Spleen (tissue), 11 donors: ENCODE measurements around the gene VWF. TPM values are rescaled to one million over a fixed set of nuclear protein-coding genes. Genes with fewer than 3 reads are reported as not detected.
A peak's percentile ranks its signal among the peaks of the same experiment; 100 is the strongest.

ENCODE experiments used
- DNase-seq: peaks from one replicate; pipeline ENCODE4 v3.0.0-alpha.2; 2020
- H3K27ac ChIP-seq, 8 donors: fragments of 200-600 bp; sonication (generic) in 7 of 8; 1 replicate in 4 of 8; 2 replicates in 4 of 8; pipeline versions ENCODE4 v1.5.0 to v1.8.0; 2016 to 2021; ENCODE audit warnings: inconsistent platforms in 4 of 8, mild to moderate bottlenecking in 4 of 8, moderate library complexity in 1 of 8
- H3K27me3 ChIP-seq, 7 donors: fragments of 200-600 bp; sonication (generic) in 6 of 7; replicated peaks in 1 of 7; 1 replicate in 4 of 7; 2 replicates in 3 of 7; pipeline versions ENCODE4 v1.5.0 to v1.8.0; 2016 to 2021; ENCODE audit warnings: inconsistent platforms in 3 of 7, mild to moderate bottlenecking in 1 of 7
- H3K36me3 ChIP-seq, 6 donors: fragments of 200-600 bp; sonication (generic) in 5 of 6; 1 replicate in 4 of 6; 2 replicates in 2 of 6; pipeline versions ENCODE4 v1.5.0 to v1.8.0; 2016 to 2021; ENCODE audit warnings: inconsistent platforms in 2 of 6
- H3K4me1 ChIP-seq, 6 donors: fragments of 200-600 bp; sonication (generic) in 5 of 6; 1 replicate in 3 of 6; 2 replicates in 3 of 6; pipeline versions ENCODE4 v1.5.0 to v1.8.0; 2016 to 2021; ENCODE audit warnings: inconsistent platforms in 3 of 6
- H3K4me3 ChIP-seq, 8 donors: fragments of 200-600 bp; sonication (generic) in 7 of 8; 1 replicate in 4 of 8; 2 replicates in 4 of 8; pipeline versions ENCODE4 v1.5.0 to v1.8.0; 2016 to 2021; ENCODE audit warnings: inconsistent platforms in 4 of 8, mild to moderate bottlenecking in 4 of 8, moderate library complexity in 2 of 8
- H3K9me3 ChIP-seq, 8 donors: fragments of 200-600 bp; sonication (generic) in 7 of 8; 1 replicate in 4 of 8; 2 replicates in 4 of 8; pipeline versions ENCODE4 v1.5.0 to v1.8.0; 2016 to 2021; ENCODE audit warnings: inconsistent platforms in 4 of 8
- POLR2A ChIP-seq, 3 donors: fragments of 450-650 bp; IDR thresholded peaks; one replicate each; pipeline ENCODE4 v1.5.1; 2017; ENCODE audit warnings: antibody characterized with exemption in 3 of 3, mild to moderate bottlenecking in 1 of 3
- POLR2AphosphoS5 ChIP-seq, 3 donors: sonication (generic); formaldehyde crosslinking; IDR thresholded peaks; one replicate each; pipeline ENCODE4 v1.5.1; 2017; ENCODE audit warnings: antibody characterized with exemption in 3 of 3
- WGBS, 5 donors: extraction: QIAGEN DNeasy Blood & Tissue Kit in 3 of 5; methylation state at CpG; one replicate each; pipeline versions ENCODE4 v1.1.5 to v1.1.7; 2013 to 2018; 5-methylcytosine and 5-hydroxymethylcytosine counted together
- intact Hi-C: fragments of 100-400 bp; cut with DNase I; formaldehyde crosslinking; loops from one replicate; pipeline ENCODE4 v1.15.0; 2023; ENCODE audit warnings: low total_unique reads
- polyA plus RNA-seq, 3 donors: library from polyadenylated mRNA; stranded (reverse); fragments of 200-250 nt; gene quantifications; one replicate each; pipeline ENCODE4 v1.2.1, GENCODE V29; 2013
- total RNA-seq, 7 donors: library from RNA; depleted of rRNA in 3 of 7; stranded (reverse); fragments of >200 nt in 3 of 7; fragmentation: NEBNext Ultra II Directional in 4 of 7; extraction: Animal tissue kit (Norgen Biotek cat#: 25700) in 4 of 7; gene quantifications; one replicate each; pipeline versions ENCODE4 v1.1.0 to v1.2.1, GENCODE V29; 2016 to 2021
- TF ChIP-seq, protein P1 (sequence below), 11 experiments: fragments of 200-600 bp in 7 of 11; fragments of 450-650 bp in 4 of 11; sonication (generic) in 4 of 11; IDR thresholded peaks in 8 of 11; conservative IDR thresholded peaks in 3 of 11; 1 replicate in 7 of 11; 2 replicates in 4 of 11; pipeline versions ENCODE4 v1.4.0 to v1.8.0; 2016 to 2021; ENCODE audit warnings: antibody characterized with exemption in 11 of 11, inconsistent platforms in 4 of 11, mild to moderate bottlenecking in 1 of 11
- donor health status: healthy with polysubstance abuse.
- donor health status: DM: no; HTN: no; CAD: no; lungs with moderate emphysema.
- donor health status: DM: no; HTN: no; CAD: no.
- donor health status: Bipolar disorder and iron deficiency.
- donor health status: healthy.
- donor health status: DM: no; HTN: no; CAD: no.
- donor health status: DM: yes; HTN: yes; CAD: no.

VWF gene
- total and polyA plus RNA-seq, 10 donors, result 12.9 to 957 (median 321) TPM

DNA sequence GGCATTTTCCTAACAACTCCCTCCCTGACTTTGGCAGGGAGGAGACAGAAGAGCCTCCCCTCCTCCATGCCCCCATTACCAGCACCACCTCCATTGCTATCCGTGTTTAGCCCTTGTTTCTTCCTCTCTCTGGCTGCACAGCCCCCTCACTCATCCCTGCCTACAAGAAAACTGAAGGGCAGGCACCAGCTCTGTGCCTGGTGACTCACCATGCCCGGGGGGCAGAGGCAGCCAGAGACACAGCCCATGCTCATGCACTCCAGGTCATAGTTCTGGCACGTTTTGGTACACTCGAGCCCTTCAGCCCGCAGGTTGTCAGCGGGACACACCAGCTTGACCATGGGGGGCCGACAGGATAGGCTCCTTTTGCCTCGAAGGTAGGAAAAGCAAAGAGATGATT, 80.4 kb downstream of the VWF start:
- peaks cover 0 to 52% (median 2%) of the 10 kb centered on the region in 6 donors for H3K36me3 ChIP-seq
- 81 to 90% (median 88%) methylated on average over 6 to 8 of the region's 8 CpGs for WGBS, 5 donors
- peaks cover 0 to 4% (median 0%) of the 10 kb centered on the region in 7 donors for H3K27me3 ChIP-seq
- no peaks in the 10 kb centered on the region for H3K9me3 ChIP-seq
- H3K4me3 ChIP-seq, result no peak overlapping the region
- TF ChIP-seq, protein P1, sequence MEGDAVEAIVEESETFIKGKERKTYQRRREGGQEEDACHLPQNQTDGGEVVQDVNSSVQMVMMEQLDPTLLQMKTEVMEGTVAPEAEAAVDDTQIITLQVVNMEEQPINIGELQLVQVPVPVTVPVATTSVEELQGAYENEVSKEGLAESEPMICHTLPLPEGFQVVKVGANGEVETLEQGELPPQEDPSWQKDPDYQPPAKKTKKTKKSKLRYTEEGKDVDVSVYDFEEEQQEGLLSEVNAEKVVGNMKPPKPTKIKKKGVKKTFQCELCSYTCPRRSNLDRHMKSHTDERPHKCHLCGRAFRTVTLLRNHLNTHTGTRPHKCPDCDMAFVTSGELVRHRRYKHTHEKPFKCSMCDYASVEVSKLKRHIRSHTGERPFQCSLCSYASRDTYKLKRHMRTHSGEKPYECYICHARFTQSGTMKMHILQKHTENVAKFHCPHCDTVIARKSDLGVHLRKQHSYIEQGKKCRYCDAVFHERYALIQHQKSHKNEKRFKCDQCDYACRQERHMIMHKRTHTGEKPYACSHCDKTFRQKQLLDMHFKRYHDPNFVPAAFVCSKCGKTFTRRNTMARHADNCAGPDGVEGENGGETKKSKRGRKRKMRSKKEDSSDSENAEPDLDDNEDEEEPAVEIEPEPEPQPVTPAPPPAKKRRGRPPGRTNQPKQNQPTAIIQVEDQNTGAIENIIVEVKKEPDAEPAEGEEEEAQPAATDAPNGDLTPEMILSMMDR (IDR thresholded peaks at IDR 0.05 in 8 of 11, conservative IDR thresholded peaks at IDR 0.05 in 3 of 11), result no peak
- peak in 1 of 3 donors; percentile 5 for TF ChIP-seq POLR2AphosphoS5 (IDR thresholded peaks at IDR 0.05)
- DNase-seq, result no peak
- H3K4me1 ChIP-seq, result peaks cover 0 to 7% (median 2%) of the 10 kb centered on the region in 6 donors
- intact Hi-C loops, result no loop called here
- no peak overlapping the region for H3K27ac ChIP-seq

DNA sequence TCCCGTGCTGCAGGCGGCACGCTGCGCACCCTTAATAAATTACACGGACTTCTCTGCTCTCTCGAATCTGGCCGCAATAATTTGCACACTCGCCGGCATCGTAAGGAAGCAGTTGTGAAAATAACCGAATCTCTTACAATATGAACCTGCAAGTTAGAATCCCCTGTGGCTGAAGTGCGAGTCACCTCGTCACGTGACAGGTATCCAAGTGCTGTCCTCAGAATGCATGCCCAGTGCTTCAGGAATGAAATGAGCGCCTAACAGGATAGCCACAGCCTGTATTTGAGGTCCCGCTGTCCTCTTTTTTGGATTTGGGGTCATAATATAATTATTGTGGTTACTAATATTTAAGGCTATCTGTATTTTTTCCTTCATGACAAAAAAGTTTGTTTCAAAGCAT, 82.0 kb downstream of the VWF start:
- Histone ChIP-seq H3K27ac (no peak overlapping the region), H3K9me3 (no peaks in the 10 kb centered on the region), H3K36me3 (peaks cover 0 to 68% (median 2%) of the 10 kb centered on the region in 6 donors), H3K27me3 (peaks cover 0 to 4% (median 0%) of the 10 kb centered on the region in 7 donors), H3K4me1 (peaks cover 0 to 7% (median 2%) of the 10 kb centered on the region in 6 donors), H3K4me3 (no peak overlapping the region)
- no peak for DNase-seq
- 85 to 95% (median 86%) methylated on average over 16 of the region's 16 CpGs for WGBS, 5 donors
- intact Hi-C loops, result no loop called here
- no peak for TF ChIP-seq POLR2AphosphoS5 (IDR thresholded peaks at IDR 0.05)
- TF ChIP-seq, protein P1 (IDR thresholded peaks at IDR 0.05 in 8 of 11, conservative IDR thresholded peaks at IDR 0.05 in 3 of 11), result no peak
- no peak for TF ChIP-seq POLR2A (IDR thresholded peaks at IDR 0.05)

DNA sequence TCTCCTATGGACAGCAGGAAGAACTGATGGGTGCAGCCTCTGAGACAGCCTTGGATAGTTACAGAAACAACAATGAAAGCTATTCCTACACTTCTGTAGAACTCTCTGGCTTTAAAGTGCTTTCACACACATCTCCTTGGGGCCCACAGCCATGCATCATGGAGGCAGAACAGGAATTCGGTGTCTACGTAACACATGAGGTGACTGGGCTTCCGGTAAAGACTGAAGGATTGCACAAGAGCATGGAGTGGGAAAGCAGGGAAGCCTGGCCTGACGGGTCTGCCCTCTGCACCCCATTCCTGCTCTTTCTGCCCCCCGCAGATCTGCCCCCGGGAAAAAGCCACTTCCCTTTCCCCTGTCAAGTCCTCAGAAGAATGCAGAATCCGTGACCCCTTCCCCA, 82.6 kb downstream of the VWF start:
- no peaks in the 10 kb centered on the region for H3K9me3 ChIP-seq
- TF ChIP-seq, protein P1 (IDR thresholded peaks at IDR 0.05 in 8 of 11, conservative IDR thresholded peaks at IDR 0.05 in 3 of 11), result no peak
- TF ChIP-seq POLR2AphosphoS5 (IDR thresholded peaks at IDR 0.05) (no peak), POLR2A (IDR thresholded peaks at IDR 0.05) (no peak)
- DNase-seq, result no peak
- no peak overlapping the region for H3K27ac ChIP-seq
- H3K4me1 ChIP-seq, result peaks cover 0 to 7% (median 2%) of the 10 kb centered on the region in 6 donors
- H3K4me3 ChIP-seq, result no peak overlapping the region
- H3K36me3 ChIP-seq, result peaks cover 0 to 64% (median 2%) of the 10 kb centered on the region in 6 donors
- peaks cover 0 to 4% (median 0%) of the 10 kb centered on the region in 7 donors for H3K27me3 ChIP-seq
- intact Hi-C loops, result no loop called here
- WGBS, 5 donors, result 44 to 73% (median 52%) methylated on average over 7 of the region's 7 CpGs

DNA sequence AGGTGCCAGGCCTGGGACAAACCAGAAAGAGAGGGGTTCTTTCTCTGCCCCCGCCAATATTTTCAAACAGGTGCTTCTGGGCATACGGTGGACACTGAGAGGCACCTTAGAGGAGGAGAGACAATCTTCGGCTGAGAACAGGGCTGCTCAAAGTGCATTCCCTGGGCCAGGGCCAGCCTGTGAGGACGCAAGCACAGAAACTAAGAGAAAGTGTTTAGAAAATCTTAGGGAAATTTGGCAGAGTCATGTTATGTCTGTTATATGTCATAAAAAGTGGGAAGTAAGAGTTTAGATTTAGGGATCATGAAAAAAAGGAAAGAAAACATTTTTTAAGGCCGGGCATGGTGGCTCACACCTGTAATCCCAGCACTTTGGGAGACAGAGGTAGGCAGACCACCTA, 83.7 kb downstream of the VWF start:
- Histone ChIP-seq H3K27ac (no peak overlapping the region), H3K4me3 (no peak overlapping the region), H3K27me3 (peaks cover 0 to 4% (median 0%) of the 10 kb centered on the region in 7 donors), H3K4me1 (peaks cover 0 to 7% (median 2%) of the 10 kb centered on the region in 6 donors), H3K9me3 (no peaks in the 10 kb centered on the region), H3K36me3 (peaks cover 0 to 60% (median 2%) of the 10 kb centered on the region in 6 donors)
- TF ChIP-seq, protein P1 (IDR thresholded peaks at IDR 0.05 in 8 of 11, conservative IDR thresholded peaks at IDR 0.05 in 3 of 11), result no peak
- no peak for TF ChIP-seq POLR2AphosphoS5 (IDR thresholded peaks at IDR 0.05)
- TF ChIP-seq POLR2A (IDR thresholded peaks at IDR 0.05), result no peak
- no peak for DNase-seq
- intact Hi-C loops, result no loop called here
- 72 to 90% (median 80%) methylated on average over 5 of the region's 5 CpGs for WGBS, 5 donors
